Stimulated activated CD8-positive, alpha-beta memory T cell treated with anti-CD3 and anti-CD28 coated beads, Interleukin-7, amount 100 ng/mL, for 24 hours (primary cell): Measurements from ENCODE around the gene NOX3.

Experiments used
- DNase-seq: peaks from one replicate; pipeline ENCODE4 v3.0.0-alpha.2; 2020; ENCODE audit warnings: low read depth

NOX3 gene

DNA sequence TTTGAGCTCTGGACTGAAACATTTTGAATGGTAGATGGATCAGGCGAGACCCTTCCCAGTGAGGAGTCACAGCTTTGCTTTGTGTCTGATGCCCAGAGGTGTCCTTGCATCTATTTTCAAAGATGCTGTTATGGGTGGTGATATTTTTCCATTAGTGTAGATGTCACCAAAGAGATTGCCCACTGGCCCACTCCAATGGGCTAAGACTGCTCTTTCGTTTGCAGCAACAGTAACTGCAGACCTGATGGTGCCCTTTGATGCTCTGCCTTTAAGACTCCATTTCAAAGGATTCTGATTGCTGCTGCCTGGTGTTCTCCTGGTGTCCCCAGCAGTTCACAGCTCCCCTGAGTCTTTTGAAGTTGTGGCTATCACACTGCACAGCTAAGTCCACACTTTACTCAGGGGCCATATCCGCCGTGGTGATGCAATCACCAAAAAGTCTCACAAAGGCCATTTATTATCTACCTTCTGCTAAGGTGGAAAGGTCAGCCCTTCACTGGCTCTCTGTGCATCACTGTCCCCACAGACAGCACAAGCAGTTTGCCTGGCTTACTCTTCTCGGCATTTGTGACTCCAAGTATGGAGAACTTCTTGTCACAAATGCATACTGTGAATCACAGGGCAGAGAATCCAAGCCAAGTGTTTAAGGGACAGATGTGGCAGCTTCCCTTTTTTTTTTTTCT, 56.4 kb downstream of the NOX3 start:
- no peak for DNase-seq

DNA sequence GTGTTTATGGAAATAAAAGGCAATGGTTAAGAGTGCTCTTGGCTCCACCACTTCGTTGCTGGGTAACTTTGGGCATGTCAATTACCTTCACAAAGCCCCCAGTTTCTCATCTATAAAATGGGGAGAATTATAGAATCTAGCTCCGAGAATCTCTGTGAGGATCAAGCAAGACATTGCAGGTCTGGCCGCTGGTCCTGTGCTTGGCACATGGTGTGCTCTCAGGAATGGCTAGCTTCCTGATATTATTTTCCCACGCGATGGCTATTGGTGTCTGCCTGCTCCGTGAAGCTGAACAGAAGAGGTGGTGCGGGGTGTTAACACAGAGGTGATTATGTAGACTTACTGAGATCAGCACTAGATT, 57.0 kb downstream of the NOX3 start:
- DNase-seq = no peak

- DNase-seq = no peak
These were observed 57.4 kb downstream of the NOX3 start for GRCh38 chr6:155398221-155398620.

DNA sequence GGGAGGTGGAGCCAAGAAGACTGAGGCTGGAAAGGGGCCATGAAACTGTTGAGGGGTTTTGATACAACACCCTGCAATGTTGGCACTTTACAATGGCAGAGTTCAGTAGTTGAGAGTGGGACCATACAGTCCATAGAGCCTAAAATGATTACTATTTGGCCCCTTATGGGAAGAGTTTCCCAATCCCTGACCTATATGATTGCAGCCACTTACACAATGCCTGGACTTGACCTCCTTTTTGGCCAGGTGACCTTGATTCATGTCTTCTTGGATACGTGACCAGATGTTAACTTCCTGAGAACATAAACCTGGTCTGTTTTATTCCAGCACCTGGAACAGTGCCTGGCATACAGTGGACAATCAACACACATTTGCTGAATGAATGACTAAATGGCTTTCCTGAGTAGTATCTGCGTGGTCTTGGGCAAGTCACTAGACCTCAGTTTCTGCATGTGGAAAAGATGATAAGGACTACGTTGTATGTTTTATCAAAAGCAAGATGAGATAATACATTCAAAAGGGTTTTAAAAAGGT, 58.4 kb downstream of the NOX3 start:
- no peak for DNase-seq

- DNase-seq = no peak
These were observed 59.0 kb downstream of the NOX3 start for GRCh38 chr6:155396605-155397004.

- no peak for DNase-seq
These were observed 60.3 kb downstream of the NOX3 start for GRCh38 chr6:155395339-155395738.

GRCh38 chr6:155389130-155389529, 66.5 kb downstream of the NOX3 start:
- no peak for DNase-seq

- DNase-seq = no peak
These were observed 67.0 kb downstream of the NOX3 start for GRCh38 chr6:155388591-155388990.

GRCh38 chr6:155387481-155387880, 68.2 kb downstream of the NOX3 start:
- no peak for DNase-seq

GRCh38 chr6:155384321-155384952, 71.2 kb downstream of the NOX3 start:
- DNase-seq = no peak

GRCh38 chr6:155383913-155384312, 71.7 kb downstream of the NOX3 start:
- DNase-seq = no peak

DNA sequence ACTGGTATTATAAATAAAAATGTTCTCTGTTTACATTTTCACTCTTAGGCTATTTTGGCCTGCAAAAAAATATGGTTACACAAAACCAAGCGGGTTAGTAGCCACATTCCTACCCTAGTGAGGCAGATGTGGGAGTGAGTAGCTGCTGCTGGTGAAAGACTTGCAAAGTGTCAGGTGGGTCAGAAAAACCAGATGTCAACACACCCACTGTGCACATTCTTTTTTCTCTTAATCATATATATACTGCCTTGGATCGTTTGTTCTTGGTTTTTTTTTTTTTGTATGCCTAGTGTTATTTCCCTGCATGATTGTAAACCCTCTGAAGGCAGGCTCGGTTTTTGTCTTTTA, 73.3 kb downstream of the NOX3 start:
- DNase-seq = no peak

DNA sequence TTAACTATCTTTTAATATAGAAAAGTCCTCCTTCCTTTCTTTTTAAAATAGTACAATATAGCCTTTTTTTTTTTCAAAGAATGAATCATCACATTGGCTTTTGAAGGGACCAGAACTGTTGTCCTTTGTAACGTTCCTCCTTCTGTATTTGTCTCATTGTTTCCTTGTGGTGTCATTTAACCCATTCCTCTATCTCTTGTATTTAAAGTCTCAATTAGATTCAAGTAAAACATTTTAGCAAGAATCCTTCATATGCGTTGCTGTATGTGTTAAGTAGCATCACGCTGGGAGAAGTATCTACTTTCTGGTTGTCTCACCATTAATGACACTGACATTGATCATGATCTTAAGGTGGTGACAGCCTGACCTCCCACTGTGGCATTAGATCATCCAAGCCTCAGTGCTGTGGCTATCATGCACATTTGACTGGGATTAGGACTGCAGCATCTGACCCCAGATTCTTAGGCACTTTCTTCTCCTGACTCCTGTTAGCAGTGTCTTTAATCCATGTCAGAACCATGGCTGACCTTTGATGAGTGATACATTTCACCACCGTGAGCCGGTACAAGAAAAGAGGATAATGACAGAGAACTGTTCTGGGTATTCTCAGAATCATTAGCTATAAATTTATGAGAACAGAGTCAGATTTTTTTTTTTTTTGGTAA, 73.8 kb downstream of the NOX3 start:
- DNase-seq = no peak

DNA sequence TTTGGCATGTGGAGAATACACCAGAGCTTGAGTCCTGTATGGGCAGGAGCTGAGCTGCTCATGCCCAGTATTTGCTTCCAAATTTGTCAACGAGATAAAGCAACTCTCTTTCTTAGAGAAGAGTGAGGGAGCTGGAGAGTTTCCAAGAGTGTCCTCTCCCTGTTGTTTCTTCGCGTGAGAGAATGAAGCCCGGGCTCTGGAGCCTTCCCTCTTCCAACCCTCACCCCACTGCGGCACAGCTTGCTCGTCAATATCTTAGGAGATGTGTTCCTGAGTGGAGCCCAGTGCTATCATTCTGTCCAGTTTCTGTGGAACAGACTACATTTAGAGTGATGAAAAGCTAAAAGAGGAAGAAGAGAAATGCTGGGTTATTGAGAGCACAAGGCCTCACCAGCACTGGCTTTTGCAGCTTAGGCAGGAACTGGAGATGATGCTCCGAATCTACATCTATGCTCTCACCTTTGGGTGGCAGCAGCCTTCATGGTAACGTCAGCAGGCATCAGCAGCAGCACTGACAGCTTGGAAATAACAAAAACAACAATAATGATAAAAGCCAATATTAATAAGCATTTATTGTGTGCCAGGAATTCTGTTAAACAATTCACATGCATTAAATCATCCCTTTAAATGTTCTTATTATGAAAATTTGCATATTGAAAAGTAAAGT, 74.8 kb downstream of the NOX3 start:
- no peak for DNase-seq

DNA sequence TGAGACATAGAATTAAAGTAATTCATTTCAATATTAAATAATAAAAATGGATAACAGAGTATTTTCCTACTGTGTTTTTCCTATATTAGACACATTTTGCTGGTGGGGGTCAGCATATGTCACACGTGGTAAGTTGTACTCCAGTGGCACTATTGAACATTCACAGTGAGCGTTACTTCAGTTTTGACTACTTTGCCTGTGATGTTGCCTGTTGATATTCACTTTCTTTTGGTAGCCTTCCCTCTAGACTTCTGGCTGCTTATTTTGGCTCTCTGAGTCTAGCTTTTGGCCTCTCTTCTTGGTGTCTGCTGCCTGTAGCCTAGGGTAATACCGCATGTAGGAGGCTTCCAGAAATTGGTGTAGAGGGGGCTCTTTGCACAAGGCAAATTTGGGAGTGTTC, 76.9 kb downstream of the NOX3 start:
- no peak for DNase-seq

GRCh38 chr6:155378276-155378675, 77.4 kb downstream of the NOX3 start:
- no peak for DNase-seq

GRCh38 chr6:155377061-155377460, 78.6 kb downstream of the NOX3 start:
- no peak for DNase-seq

DNA sequence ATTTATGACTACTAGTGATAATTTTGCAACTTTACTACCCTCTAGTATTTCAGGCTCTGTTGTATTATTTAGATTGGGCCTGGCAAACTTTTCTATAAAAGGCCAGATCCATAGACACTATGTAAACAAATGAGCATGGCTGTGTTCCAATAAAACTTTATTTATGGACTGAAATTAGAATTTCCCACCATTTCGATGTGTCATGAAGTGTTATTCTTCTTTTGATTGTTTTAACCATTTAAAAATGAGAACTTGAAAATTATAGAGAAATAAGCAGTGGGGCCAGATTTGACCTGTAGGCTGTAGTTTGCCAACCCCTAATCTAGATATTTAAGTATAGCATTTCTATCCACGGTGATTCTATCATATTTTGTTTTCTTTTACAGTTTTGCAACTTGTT, 79.8 kb downstream of the NOX3 start:
- no peak for DNase-seq

GRCh38 chr6:155374681-155375080, 81.0 kb downstream of the NOX3 start:
- no peak for DNase-seq

GRCh38 chr6:155373276-155373675, 82.4 kb downstream of the NOX3 start:
- DNase-seq = no peak

DNA sequence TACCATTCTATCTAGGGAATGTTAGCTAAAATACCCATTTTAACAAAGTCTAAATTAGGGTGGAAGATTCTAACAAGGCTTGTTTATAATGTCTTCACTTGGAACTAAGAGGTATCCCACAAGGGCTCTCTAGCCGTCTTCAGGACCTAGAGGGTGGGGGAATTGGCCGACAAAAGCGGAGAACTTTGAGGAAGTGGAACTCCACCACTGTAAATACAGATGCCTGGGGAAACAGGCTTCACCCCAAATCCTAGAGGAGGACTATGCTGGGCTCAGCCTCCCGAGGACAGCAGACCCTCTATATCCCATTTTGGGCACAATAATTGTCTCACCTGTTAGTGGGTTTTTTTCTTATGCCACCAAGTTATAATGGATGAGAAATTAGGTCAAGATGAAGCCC, 83.4 kb downstream of the NOX3 start:
- no peak for DNase-seq

- no peak for DNase-seq
These were observed 84.4 kb downstream of the NOX3 start for GRCh38 chr6:155371230-155371629.

DNA sequence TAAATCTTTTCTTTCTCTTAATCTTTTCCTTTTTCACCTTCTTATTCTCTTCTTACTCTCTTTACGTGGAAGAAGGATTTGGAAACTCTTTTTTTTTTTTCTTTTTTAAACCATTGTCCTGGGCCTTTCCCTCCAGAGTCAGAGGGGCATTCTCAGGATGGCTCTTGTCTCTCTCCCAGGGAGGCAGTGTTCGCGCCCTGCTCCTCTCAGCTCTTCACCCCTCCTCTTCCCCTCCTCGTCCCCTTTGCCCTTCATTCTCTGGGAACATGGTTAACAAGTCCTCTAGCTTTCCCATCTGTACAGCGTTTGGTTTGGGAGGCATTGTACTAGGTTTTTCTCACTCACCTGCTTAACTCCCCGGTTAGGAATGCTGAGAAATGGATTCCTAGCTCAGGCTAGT, 89.3 kb downstream of the NOX3 start:
- DNase-seq = no peak
